NOMO-1 (cell line): ENCODE results near the gene ATP13A3.

Experiments used
- DNase-seq, 2 experiments: peaks; one replicate each; lab custom pipeline; 2025; ENCODE audit not compliant: unreplicated experiment in 2 of 2; lab: John Stamatoyannopoulos, UW

Gene ATP13A3

GRCh38 chr3:194397757-194398312 lies 89.0 kb downstream of the ATP13A3 start:
- no peak for DNase-seq

GRCh38 chr3:194396859-194397756 lies 89.7 kb downstream of the ATP13A3 start:
- peak in 1 of 2 experiments; percentile 42 for DNase-seq

GRCh38 chr3:194396539-194396858 lies 90.3 kb downstream of the ATP13A3 start:
- DNase-seq, result no peak

GRCh38 chr3:194395778-194396538 lies 90.8 kb downstream of the ATP13A3 start:
- peak; percentile 52 to 60 for DNase-seq

DNA sequence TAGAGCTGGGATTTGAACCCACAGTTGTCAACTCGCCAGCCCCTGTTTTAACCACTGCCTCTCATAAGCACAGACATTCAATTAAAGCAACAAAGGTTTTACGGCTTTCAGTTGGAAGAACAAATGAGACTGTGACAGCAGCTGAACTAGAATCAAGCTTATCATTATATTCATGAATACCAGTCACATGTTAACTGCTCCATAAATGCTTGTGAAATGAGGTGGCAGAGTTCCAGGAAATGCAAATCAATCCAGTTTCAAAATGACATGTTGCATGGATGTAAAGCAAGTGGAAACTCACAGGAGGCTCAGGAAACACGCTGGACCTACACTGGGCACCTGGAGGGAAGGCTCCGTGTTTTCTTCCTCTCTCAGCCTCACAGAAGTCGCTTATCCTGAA lies 91.6 kb downstream of the ATP13A3 start:
- no peak for DNase-seq

- no peak for DNase-seq
Observed at GRCh38 chr3:194392576-194392975, 94.2 kb downstream of the ATP13A3 start.

- no peak for DNase-seq
Observed at GRCh38 chr3:194390835-194391234, 96.0 kb downstream of the ATP13A3 start.

DNA sequence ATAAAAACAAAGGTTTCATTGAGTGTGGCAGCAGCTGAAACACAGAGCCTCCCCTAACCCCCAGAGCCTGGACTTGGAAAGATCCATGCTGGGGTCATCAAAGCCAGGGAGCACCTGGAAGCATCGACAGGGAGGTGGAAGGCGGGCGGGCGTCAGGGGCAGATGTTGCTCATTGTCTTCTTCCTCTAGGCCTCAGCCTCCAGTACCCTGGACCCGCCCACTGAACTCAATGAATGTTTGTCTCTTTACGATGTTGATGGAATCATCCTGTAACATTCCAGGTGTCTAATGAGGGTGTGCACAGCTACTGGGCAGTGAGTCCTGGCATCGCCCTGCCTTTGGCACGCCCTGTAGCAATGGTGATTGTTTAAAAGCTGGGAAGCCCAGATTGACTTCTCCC lies 97.5 kb downstream of the ATP13A3 start:
- DNase-seq, result no peak

GRCh38 chr3:194387926-194388418 lies 98.8 kb downstream of the ATP13A3 start:
- no peak for DNase-seq

GRCh38 chr3:194387276-194387675 lies 99.5 kb downstream of the ATP13A3 start:
- no peak for DNase-seq

DNA sequence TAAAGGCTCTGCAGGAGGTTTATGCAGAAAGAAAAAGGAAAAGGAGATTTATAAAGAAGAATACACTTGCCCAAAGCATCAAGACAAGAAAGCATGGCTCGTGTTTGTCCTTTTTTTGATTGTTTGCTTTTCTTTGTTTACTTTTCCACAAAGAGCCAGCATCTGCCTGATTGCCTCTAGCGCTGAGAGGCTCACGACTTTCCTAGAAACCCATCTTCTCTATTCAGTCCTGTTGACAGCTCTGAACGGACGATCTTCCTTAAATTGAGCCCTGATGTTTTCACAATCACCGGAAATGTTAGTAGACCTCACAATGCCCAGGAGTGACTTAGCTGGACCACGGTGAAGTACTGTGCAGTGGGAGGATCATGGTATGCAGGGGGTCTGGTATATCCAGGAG lies 100.2 kb downstream of the ATP13A3 start:
- DNase-seq, result peak; percentile 22 to 36

DNA sequence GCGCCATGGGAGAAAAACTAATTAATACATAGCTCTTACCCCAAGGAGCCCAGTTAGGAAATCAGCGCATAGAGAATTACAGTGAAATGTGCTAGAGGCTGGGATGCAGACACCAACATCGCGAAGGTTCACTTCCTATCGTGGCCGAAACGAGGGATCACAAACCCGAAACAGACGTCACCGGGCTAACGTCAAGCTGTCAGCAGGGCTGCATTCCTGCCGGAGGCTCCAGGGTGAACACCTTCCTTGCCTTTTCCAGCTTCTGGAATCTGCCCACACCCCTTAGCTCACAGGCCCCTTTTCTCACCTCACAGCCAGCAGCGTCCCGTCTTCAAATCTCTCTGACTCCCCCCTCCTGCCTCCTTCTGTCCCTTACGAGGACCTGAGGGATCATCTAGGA lies 100.7 kb downstream of the ATP13A3 start:
- no peak for DNase-seq

GRCh38 chr3:194384569-194385001 lies 102.2 kb downstream of the ATP13A3 start:
- DNase-seq, result no peak

- DNase-seq, result no peak
Observed at GRCh38 chr3:194384156-194384555, 102.6 kb downstream of the ATP13A3 start.

GRCh38 chr3:194383276-194383940 lies 103.4 kb downstream of the ATP13A3 start:
- no peak for DNase-seq

DNA sequence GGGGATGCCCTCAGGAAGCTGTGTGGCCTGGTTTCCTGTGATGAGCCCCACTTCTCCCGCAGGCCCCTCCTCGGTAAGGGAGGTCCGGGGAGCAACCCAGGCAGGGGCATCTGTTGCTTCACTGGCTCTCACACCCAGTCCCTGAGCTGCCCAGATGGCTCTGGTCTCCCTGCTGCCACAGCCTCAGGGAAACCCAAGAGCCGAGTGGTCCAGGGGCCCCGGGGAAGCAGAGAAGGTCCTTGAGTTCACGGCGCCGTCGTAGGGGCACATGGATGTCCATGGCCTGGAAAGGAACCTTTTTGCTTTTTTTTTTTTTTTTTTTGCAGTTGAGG lies 103.9 kb downstream of the ATP13A3 start:
- no peak for DNase-seq

GRCh38 chr3:194382196-194382891 lies 104.5 kb downstream of the ATP13A3 start:
- DNase-seq, result no peak

DNA sequence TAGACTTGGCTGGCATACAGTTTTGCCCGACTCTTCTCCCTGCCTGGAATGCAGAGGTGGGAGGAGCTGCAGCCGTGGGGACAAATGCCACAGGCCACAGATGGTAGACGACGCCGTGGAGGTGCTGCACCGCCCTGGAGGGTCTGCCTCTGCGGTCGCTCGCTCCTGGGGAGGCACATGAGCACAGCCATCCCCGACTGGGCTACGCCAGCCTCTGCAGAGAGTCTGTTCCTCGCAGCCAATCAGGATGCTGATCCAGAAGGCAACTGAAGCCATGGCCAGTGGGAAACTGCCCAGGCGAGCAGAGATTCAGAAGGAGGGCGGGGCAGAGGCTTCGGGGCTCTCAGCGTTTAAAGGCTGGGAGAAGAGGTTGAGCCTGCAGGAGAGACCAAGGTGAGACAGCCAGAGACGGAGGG lies 105.3 kb downstream of the ATP13A3 start:
- DNase-seq, result no peak

DNA sequence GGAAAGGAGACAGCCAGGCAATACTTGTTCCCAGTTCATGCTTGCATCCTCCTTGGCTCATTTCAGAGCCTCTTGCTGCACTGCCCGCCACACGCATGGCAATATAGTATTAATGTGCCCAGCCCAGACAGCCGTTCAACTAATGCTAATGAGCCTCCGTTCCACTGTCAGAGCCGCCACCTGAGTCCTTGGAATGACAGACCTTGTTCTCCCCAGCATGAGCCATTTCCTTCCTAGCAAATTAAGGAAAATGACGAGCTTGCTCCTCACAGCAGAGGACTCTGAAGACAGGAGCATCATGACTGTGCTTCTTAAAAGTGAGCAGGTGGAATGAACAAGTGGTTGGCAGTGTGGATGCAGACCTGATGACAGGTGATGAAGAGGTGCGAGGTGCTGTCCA lies 106.5 kb downstream of the ATP13A3 start:
- no peak for DNase-seq

- DNase-seq, result no peak
Observed at GRCh38 chr3:194379651-194380050, 107.2 kb downstream of the ATP13A3 start.
